Activated CD4-positive, alpha-beta T cell treated with anti-CD3 and anti-CD28 coated beads, Interleukin-2, amount 10 ng/mL, durations not matched to agents 7 days and 5 days (primary cell): ENCODE results near the gene IL17F. TPM values are rescaled to one million over a fixed set of nuclear protein-coding genes. Genes with fewer than 3 reads are reported as not detected.

Source experiments
- CTCF ChIA-PET: fragments of 350-600 bp; sonication (Branson Sonifier 250); formaldehyde crosslinking; loops from one replicate; lab custom pipeline; 2021; ENCODE audit warnings: antibody characterized with exemption; lab: Charles Lee
- POLR2A ChIA-PET: fragments of 350-600 bp; sonication (Branson Sonifier 250); formaldehyde crosslinking; loops from one replicate; lab custom pipeline; 2021; ENCODE audit warnings: antibody characterized with exemption; lab: Charles Lee
- DNase-seq: peaks from one replicate; pipeline ENCODE4 v3.0.0-alpha.2; 2020
- H3K27ac Mint-ChIP-seq: one replicate; pipeline ENCODE4 v1.8.0; 2021; ENCODE audit warnings: mild to moderate bottlenecking, moderate library complexity, mixed read lengths
- H3K27me3 Mint-ChIP-seq: one replicate; pipeline ENCODE4 v1.8.0; 2021; ENCODE audit warnings: mixed read lengths
- H3K36me3 Mint-ChIP-seq: one replicate; pipeline ENCODE4 v1.8.0; 2021; ENCODE audit warnings: low read depth, mixed read lengths
- H3K4me1 Mint-ChIP-seq: one replicate; pipeline ENCODE4 v1.8.0; 2021; ENCODE audit warnings: mixed read lengths
- H3K4me3 Mint-ChIP-seq: one replicate; pipeline ENCODE4 v1.8.0; 2021; ENCODE audit warnings: mild to moderate bottlenecking, moderate library complexity, mixed read lengths
- H3K9me3 Mint-ChIP-seq: one replicate; pipeline ENCODE4 v1.8.0; 2021; ENCODE audit warnings: mixed read lengths
- total RNA-seq, 2 experiments: library from RNA; stranded (reverse); gene quantifications; one replicate each; pipeline ENCODE4 v1.2.3, GENCODE V29; 2021

IL17F gene
- total RNA-seq, 2 experiments from 2014 or later: 7.4 to 9.1 TPM

DNA sequence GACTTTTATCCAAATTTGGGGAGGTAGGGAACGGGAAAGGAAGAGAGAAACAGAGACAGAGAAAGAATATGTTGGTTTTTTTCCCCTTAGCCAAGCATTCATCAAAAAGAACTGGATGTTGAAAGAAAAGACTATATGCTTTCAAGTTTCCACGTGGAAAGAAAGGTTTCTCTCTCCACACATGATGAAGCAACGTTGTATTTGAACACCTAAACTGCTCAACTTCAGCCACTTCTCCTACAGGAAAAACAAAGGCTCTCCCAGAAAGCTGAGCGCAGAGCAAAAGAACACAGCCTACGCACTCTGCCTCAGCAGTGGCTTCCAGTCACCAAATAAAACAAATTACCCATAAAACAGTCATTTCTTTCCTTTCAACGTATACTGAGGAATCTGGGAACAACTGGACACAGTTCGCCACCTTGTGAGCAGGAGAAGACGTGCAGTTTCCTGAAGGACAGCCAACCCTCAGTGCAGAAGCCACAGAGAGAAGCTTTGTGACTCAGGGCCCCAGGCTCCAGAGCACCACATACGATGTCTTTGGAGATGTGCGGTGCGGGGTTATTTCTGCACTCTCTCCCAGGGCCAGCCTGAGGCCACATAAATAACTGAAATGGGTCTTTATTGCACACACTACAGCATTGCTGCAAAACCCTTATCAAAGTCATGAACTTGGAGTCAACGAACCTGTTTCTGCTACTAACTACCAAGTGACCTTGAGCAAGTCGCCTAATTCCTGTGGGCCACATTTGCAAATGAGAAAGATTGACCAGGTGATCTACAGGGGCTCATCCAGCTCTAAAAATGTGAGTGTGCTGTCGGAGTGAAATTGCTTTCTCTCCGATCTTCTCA is 10.1 kb downstream of the IL17F start:
- H3K4me1 Mint-ChIP-seq: peaks cover 12% of the 10 kb centered on the region
- ChIA-PET POLR2A (no interaction called here), CTCF (interaction anchor here (1.2 to 2.5 kb wide), 2 partner anchors 50 to 71 kb away, joined by 3 to 11 read pairs; no protein-coding TSS in a partner anchor)
- peak; percentile 14 for DNase-seq
- H3K4me3 Mint-ChIP-seq: no peak overlapping the region
- no peaks in the 10 kb centered on the region for H3K9me3 Mint-ChIP-seq
- peaks cover 66% of the 10 kb centered on the region for H3K27me3 Mint-ChIP-seq
- no peak overlapping the region for H3K27ac Mint-ChIP-seq
- H3K36me3 Mint-ChIP-seq: no peaks in the 10 kb centered on the region

DNA sequence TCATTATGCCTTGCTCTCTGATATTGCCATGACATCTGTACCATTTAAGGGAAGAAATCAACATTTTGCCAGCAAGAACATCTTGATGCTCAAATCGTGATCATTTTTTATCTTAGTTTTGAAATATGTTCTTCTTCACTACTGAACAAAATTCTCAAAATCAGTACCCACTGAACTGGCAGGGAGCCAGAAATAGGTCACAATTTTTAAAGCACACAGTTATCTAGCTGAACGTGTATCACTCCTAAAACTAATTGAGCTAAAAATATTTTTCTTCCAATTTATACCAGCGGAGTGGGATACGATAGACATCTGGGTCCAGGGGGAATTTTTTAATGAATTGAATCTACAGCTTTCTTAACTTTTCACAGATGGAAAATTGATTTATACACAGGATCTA is 11.3 kb downstream of the IL17F start:
- peaks cover 17% of the 10 kb centered on the region for H3K4me1 Mint-ChIP-seq
- H3K27me3 Mint-ChIP-seq: peaks cover 65% of the 10 kb centered on the region
- ChIA-PET CTCF (interaction anchor here (1.1 to 1.4 kb wide), 4 partner anchors 10 to 69 kb away, joined by 3 to 4 read pairs (median 3); no protein-coding TSS in a partner anchor), POLR2A (no interaction called here)
- no peaks in the 10 kb centered on the region for H3K36me3 Mint-ChIP-seq
- no peak overlapping the region for H3K4me3 Mint-ChIP-seq
- no peak overlapping the region for H3K27ac Mint-ChIP-seq
- no peaks in the 10 kb centered on the region for H3K9me3 Mint-ChIP-seq
- no peak for DNase-seq

DNA sequence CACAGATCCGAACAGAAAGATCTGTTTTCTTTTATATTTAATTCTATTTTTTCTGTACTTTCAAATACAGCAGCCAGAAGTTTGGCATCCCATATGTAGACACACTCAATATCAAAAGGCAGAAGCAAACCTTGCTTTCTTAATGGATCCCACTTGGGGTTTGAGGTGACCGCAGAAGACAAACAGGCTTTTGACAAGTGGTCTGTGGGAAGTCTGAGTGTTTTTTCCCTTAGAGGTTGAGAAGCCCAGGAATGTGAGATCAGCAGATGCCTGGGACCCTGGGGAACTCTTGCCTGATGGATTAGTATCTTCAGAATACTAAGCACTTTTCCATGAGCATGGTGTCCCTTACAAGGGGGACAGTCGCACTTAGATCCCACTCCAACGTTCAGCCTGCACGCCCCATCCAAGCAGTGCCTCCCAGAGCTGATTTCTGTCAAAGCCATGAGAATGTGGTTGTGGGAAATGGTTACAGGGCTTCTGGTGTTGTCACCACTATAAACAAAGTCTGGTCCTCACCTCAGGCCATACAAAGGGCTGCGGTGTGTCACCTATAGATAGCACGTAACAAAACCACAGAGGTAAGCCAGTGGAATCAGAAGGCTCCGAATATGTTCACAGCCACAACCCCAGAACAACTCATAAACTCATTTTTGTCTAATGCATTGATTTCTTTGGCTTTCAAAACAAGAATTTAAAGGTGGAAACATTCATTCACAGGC is 12.7 kb downstream of the IL17F start:
- POLR2A ChIA-PET: no interaction called here

DNA sequence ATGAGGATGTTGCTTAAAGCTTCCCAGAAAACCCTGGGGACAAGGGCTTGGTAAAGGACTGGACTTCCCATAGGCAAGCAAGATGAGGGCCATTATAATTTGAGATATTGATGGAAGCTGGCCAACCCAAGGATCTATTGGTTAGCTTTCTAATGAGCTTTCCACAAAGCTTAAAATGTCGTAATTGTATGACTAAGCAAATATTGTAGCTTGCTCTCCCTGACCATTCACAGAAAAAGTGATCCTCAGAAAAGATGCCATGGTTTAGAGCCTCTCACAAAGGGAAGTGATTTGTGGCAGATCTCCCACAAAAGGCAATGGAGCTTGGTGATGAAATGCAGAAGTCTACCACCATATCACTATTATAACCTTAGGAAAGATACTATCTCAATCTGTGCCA is 13.6 kb downstream of the IL17F start:
- Mint-ChIP-seq H3K9me3 (no peaks in the 10 kb centered on the region), H3K27ac (no peak overlapping the region), H3K36me3 (no peaks in the 10 kb centered on the region), H3K4me1 (peaks cover 29% of the 10 kb centered on the region), H3K4me3 (no peak overlapping the region), H3K27me3 (peaks cover 50% of the 10 kb centered on the region)
- CTCF ChIA-PET: interaction anchor here (1.0 to 2.1 kb wide), 3 partner anchors 15 to 30 kb away, joined by 3 to 5 read pairs (median 3); no protein-coding TSS in a partner anchor
- POLR2A ChIA-PET: no interaction called here
- no peak for DNase-seq

More for the DNA sequence above, 12.7 kb downstream of the IL17F start:
- CTCF ChIA-PET: interaction anchor here (1.2 to 2.1 kb wide), 3 partner anchors 14 to 68 kb away, joined by 3 to 5 read pairs (median 3); no protein-coding TSS in a partner anchor
- peaks cover 29% of the 10 kb centered on the region for H3K4me1 Mint-ChIP-seq
- H3K4me3 Mint-ChIP-seq: no peak overlapping the region
- DNase-seq: peak; percentile 43
- no peak overlapping the region for H3K27ac Mint-ChIP-seq
- peaks cover 58% of the 10 kb centered on the region for H3K27me3 Mint-ChIP-seq
- H3K9me3 Mint-ChIP-seq: no peaks in the 10 kb centered on the region
- no peaks in the 10 kb centered on the region for H3K36me3 Mint-ChIP-seq

DNA sequence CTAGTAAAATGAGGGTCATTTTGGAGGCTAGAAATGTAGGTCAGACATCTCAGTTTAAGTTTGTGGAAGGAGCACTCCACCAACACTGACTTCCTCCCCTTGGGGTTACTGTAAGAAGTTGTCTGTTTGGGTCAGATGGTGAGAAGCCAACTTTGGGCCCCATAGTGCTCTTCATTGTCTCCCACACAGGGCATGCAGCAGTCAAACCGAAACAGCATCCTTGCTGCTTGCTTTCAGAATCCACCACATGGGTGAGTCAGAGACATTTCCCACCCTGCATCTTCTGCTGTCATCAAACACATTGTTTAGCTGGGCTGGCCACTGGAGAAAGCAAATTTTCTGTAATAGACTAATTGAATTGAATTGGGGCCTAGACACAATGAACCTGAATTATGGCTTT is 16.8 kb downstream of the IL17F start:
- POLR2A ChIA-PET: no interaction called here
- Mint-ChIP-seq H3K27ac (no peak overlapping the region), H3K27me3 (peaks cover 41% of the 10 kb centered on the region), H3K9me3 (no peaks in the 10 kb centered on the region), H3K4me1 (peaks cover 30% of the 10 kb centered on the region), H3K4me3 (no peak overlapping the region), H3K36me3 (no peaks in the 10 kb centered on the region)
- CTCF ChIA-PET: interaction anchor here (0.7 to 2.0 kb wide), 2 partner anchors 36 to 43 kb away, joined by 4 to 6 read pairs; no protein-coding TSS in a partner anchor
- DNase-seq: peak; percentile 71

DNA sequence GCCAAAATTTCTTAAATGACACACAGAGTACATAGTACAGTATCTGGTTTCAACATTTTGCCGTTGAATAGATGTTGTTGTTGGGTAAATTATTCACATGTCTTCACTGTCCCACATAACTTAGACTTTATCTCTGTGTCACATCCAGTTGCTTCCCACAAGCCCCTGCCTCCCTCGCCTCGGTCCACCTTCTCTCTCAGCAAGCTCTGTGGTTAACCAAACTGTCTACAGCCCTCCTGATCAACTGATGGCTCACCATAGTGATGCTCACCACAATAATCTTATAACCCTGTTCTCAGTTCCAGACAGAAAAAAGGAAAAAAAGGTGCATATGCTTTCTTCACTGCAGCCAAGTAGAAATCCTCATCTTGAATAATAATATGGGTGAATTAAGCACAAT is 23.0 kb downstream of the IL17F start:
- CTCF ChIA-PET: interaction anchor here (1.6 kb wide), 1 partner anchor 42 kb away, joined by 3 read pairs; no protein-coding TSS in a partner anchor
- Mint-ChIP-seq H3K4me3 (no peak overlapping the region), H3K27ac (no peak overlapping the region), H3K36me3 (no peaks in the 10 kb centered on the region), H3K27me3 (peaks cover 42% of the 10 kb centered on the region), H3K4me1 (peaks cover 10% of the 10 kb centered on the region), H3K9me3 (no peaks in the 10 kb centered on the region)
- DNase-seq: peak; percentile 27
- POLR2A ChIA-PET: interaction anchor here (0.6 kb wide), 1 partner anchor 450 kb away, joined by 3 read pairs; the partner anchor contains the start of gene TMEM14A

DNA sequence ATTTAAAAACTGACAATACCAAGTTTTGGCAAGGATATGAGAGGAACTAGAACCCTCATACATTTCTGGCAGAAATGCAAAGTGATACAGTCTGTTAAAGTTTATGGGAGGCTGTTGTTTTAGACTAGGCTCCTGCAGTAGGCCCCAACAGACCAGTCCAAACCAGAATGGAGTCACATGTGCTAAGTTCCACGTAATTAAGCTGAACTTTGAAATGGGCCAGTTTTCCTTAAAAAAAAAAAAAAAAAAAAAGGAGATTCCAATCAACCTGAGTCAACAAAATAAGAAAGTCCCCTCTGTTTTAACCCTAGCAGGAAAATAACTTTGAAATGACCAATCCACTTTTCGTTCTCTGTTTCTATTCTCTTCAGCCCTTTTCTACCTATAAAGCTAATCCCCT is 26.5 kb downstream of the IL17F start:
- H3K27ac Mint-ChIP-seq: no peak overlapping the region
- H3K27me3 Mint-ChIP-seq: peaks cover 25% of the 10 kb centered on the region
- POLR2A ChIA-PET: no interaction called here
- H3K4me1 Mint-ChIP-seq: peaks cover 15% of the 10 kb centered on the region
- H3K9me3 Mint-ChIP-seq: no peaks in the 10 kb centered on the region
- CTCF ChIA-PET: no interaction called here
- no peaks in the 10 kb centered on the region for H3K36me3 Mint-ChIP-seq
- DNase-seq: no peak
- H3K4me3 Mint-ChIP-seq: no peak overlapping the region

DNA sequence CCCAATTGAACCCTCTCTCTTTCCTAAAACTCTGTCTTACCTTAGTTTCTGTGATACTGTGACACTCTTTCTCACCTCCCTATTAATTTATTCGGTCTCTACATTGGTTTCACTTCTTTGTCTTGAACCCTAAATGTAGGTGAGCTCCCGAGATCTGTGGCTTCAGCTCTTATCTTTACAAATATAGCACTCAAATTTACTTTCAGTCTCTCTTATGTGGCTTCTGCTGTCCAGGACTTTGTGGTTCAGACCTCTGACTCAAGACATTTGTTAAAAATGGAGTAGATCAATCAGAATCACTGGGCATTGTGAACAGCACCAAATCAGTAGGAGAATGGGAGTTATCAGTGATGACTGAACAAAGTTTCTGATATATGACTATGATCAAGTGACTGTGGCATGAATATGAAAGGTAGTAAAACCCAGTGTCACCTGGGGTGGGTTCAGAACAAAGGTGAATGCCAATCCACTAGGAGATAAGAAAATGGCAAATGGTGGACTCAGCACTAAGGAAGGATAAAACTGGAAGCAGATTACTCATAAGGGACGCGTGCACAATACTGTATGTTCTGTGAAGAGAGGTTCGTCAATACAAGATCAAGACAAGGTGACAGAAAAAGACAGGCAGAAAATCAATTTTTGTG is 27.2 kb downstream of the IL17F start:
- no peak for DNase-seq
- no peaks in the 10 kb centered on the region for H3K9me3 Mint-ChIP-seq
- H3K36me3 Mint-ChIP-seq: no peaks in the 10 kb centered on the region
- peaks cover 24% of the 10 kb centered on the region for H3K27me3 Mint-ChIP-seq
- peaks cover 17% of the 10 kb centered on the region for H3K4me1 Mint-ChIP-seq
- no peak overlapping the region for H3K4me3 Mint-ChIP-seq
- no peak overlapping the region for H3K27ac Mint-ChIP-seq
- CTCF ChIA-PET: no interaction called here
- POLR2A ChIA-PET: no interaction called here

DNA sequence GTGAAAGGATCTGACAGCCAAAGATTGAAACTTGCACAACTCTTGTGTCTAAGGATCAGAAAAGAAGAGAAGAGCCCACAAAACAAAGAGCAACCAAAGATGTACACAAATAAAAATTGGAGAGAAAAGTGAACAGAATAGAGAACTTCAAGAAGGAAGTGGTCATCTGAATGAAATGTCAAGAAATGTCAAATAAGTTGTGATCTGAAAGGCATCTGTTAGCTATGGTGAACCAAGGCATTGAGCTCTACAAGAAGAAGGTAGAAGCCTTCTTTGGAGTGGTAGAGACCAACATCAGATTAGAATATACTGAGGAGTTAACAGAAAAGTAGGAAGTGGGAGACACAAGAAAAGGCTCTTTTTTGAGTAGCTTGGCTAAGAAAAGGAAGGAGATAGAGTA is 28.5 kb downstream of the IL17F start:
- ChIA-PET CTCF (no interaction called here), POLR2A (no interaction called here)
- H3K27me3 Mint-ChIP-seq: peaks cover 20% of the 10 kb centered on the region
- no peaks in the 10 kb centered on the region for H3K9me3 Mint-ChIP-seq
- DNase-seq: no peak
- H3K4me1 Mint-ChIP-seq: peaks cover 10% of the 10 kb centered on the region
- H3K4me3 Mint-ChIP-seq: no peak overlapping the region
- H3K27ac Mint-ChIP-seq: no peak overlapping the region
- H3K36me3 Mint-ChIP-seq: no peaks in the 10 kb centered on the region

DNA sequence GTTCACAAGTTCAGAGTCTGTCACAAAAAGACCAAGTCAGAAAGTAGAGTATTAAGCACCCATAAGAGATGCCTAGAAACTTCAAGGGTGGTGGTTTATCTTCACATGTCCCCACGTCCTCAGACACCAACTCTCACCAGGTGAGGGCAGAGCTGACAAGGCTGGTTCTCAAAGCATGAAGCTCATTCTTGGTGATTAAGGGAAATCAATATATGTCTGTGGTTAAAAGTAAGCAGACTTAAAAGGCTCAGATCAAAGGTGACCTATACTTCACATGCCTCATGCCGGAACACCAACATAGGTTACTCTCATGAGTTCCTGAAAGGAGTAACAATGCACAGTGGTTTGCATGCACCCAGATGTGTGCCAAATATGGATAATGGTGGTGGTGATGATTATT is 31.2 kb downstream of the IL17F start:
- no peak overlapping the region for H3K27ac Mint-ChIP-seq
- H3K9me3 Mint-ChIP-seq: no peaks in the 10 kb centered on the region
- H3K36me3 Mint-ChIP-seq: no peaks in the 10 kb centered on the region
- peak; percentile 31 for DNase-seq
- POLR2A ChIA-PET: no interaction called here
- H3K4me1 Mint-ChIP-seq: peaks cover 12% of the 10 kb centered on the region
- peaks cover 10% of the 10 kb centered on the region for H3K27me3 Mint-ChIP-seq
- CTCF ChIA-PET: interaction anchor here (0.8 kb wide), 1 partner anchor 17 kb away, joined by 3 read pairs; no protein-coding TSS in a partner anchor
- no peak overlapping the region for H3K4me3 Mint-ChIP-seq

DNA sequence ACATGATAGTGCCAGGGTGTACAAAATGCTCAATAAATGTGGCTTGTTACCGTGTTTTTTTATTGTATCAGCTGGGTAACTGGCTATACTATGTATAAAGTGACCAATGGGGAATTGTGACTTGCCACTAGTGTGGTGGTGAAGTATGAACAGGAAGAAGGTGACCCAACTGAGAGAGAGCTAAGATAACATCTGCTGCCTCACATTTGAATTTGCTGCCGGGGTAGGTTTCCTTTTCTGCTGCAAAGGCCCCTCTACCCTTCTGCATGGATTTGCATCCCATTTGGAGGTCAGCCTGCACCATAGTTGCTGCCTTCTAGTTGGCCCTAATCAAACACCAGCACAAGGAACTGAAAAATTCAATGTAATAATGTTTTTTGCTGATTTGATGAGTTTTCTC is 34.1 kb downstream of the IL17F start:
- ChIA-PET CTCF (no interaction called here), POLR2A (no interaction called here)
- Mint-ChIP-seq H3K9me3 (peaks cover 5% of the 10 kb centered on the region), H3K27ac (no peak overlapping the region), H3K4me1 (peaks cover 12% of the 10 kb centered on the region), H3K36me3 (no peaks in the 10 kb centered on the region), H3K4me3 (no peak overlapping the region), H3K27me3 (peaks cover 11% of the 10 kb centered on the region)
- DNase-seq: no peak

DNA sequence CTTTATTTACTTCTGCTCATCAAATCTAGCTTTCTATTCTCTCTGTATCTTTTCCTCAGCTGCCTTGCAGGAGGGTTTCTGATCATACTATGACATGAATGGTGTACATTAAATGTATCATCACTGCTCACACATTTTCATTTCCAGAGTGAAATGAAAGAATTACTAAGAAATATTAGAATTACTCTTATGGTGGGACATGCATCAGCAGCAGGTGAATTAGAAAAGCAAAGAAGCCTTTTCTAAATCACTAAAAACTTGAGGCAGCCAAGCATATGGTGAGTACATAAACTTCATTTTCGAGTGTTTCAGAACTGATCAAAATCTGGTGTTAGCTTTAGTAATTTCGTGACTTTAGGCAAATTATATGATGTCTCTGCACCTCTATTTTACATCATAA is 34.5 kb downstream of the IL17F start:
- peaks cover 5% of the 10 kb centered on the region for H3K9me3 Mint-ChIP-seq
- no peak for DNase-seq
- ChIA-PET POLR2A (no interaction called here), CTCF (interaction anchor here (1.2 kb wide), 1 partner anchor 26 kb away, joined by 6 read pairs; no protein-coding TSS in a partner anchor)
- H3K36me3 Mint-ChIP-seq: no peaks in the 10 kb centered on the region
- no peak overlapping the region for H3K27ac Mint-ChIP-seq
- no peak overlapping the region for H3K4me3 Mint-ChIP-seq
- H3K4me1 Mint-ChIP-seq: peaks cover 12% of the 10 kb centered on the region
- H3K27me3 Mint-ChIP-seq: peaks cover 11% of the 10 kb centered on the region
